ENCODE results near the gene RAD9B.
"Not testable (repeated sequence)": the region's sequence is repeated elsewhere in the genome, so short reads cannot be mapped to it uniquely, and the experiment has no call there.

The RAD9B gene

DNA sequence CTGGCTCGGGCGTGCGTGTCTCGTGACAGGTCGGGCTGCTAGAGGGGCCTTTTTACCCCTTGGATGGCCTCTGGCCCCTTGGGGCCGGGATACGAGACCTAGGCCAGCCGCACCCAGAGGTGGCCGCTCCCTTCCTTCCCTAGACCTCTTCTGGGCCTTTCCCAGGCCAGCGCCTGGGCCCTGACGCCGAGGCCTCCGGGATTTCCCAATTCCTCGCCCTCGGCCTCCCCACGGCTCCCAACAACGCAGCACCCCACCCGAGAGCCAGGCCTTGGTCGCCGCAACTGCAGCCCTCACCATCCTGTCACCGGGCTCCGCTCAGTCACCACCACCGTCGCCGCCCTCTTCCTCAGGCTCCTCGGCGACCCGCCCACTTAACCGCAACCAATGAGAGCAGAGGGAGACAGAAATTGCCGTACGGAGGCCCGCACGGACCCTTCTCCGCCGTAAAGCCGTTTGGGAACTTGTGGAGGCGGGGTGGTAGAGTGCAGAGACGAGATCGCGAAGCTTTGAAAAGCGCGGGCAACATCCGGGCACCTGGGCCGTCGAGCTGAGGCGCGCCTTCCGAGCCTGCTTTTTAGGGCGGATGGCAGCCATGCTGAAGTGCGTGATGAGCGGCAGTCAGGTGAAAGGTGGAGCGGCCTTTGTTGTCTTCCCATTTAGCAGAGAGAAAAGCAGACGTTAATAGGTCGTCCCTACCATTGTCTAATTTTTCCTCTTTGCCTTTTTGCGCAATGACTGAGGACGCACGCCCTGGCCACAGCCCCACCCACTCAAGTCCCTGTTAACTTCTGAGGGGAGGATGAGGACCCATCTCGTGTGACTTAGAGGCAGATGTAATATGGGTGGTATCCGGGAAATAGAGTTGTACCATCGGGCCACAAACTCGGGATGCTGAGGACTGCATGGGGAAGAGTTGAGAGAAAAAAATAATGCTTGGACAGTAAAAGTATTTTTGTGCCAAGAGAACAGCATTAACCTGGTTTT lies at the start of gene RAD9B, which contains the start of gene VPS29:
RAD9B (plus strand) TSS at position 580 of the 987 bp plus-strand sequence; CDS start at position 587, 7 bp downstream.
VPS29 (minus strand) TSS at position 360 of the 987 bp plus-strand sequence; CDS start at position 300, 60 bp downstream.
- DNase-seq: peak; percentile 97 to 98

DNA sequence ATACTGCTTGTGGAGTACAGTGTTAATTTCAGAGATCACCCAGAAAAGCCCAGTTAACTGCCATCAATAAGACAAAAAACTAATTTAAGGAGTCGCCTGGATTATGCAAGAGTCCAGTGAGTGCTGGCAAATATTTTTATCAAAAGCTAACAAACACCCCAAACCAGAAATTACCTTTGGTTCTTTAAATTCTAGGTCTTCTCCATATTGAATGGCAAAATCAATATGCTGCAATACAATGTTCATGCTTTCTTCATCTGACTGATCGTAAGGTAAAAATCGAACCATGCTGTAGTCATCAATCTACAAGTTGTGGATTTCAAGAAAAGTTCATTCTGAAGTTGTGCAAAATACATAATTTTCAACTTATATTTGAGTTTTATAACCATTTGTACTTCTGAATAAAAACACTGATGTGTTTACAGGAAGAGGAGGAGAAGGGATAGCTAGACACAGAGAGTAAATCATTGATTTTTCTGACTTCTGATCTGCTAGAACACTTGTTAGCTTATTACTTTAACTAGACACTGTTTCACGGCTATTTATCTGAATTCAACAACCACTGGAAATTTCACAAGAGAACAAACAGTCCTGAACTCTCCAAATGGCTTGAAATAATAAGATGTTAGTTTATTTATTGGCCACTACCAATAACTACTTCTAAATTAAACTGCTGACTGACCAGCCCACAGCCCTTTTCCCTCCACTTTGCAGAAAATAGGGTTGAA lies 48.4 kb upstream of the RAD9B start:
- no peak for DNase-seq

DNA sequence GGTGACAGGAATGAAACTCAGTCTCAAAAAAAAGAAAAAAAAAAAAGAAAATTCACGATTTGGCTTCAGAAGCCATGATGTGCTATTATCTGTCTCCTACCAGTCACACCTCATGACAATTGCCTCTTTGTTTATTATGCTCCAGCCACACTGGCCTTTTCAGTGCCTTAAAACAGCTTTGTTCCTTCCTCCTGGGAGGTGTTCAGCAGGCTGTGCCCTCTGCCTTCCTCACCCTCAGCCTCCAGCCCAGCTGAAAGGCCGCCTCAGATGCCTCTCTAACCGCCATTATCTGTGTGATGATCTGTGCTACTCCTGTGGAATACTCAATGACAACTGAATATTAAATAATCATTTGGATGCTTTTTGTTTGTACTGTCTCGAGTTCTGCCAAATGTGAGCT lies 43.4 kb upstream of the RAD9B start:
- no peak for DNase-seq

DNA sequence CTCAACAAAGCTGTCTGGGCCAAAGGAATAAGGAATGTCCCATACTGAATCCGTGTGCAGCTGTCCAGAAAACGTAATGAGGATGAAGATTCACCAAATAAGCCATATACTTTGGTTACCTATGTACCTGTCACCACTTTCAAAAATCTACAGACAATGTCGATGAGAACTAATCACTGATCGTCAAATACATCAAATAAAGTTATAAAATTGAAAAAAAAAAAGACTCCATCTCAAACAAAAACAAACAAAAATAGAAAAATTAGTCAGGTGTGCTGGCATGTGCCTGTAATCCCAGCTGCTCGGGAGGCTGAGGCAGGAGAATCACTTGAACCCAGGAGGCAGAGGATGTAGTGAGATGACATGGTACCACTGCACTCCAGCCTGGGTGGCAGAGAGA lies 40.9 kb upstream of the RAD9B start:
- not testable (repeated sequence) for DNase-seq

DNA sequence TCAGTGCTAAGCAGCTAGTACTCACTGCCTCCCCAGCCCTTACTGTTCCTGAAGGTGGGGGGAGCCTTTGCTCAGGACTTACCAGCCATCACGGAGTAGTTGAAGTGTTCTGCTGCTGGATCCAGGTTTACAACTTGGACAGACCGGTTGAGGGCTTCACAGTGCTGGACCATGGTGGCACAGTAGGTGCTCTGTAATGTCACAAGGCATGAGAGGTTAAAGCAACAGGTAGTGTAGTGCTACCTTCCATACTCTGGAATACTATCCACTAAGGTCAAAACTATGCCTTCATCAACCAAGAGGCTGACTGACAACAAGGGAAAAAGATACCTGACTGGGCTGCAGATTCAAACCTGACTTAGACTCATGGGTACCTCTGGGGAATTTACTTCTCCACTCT lies 37.1 kb upstream of the RAD9B start:
- DNase-seq: no peak

DNA sequence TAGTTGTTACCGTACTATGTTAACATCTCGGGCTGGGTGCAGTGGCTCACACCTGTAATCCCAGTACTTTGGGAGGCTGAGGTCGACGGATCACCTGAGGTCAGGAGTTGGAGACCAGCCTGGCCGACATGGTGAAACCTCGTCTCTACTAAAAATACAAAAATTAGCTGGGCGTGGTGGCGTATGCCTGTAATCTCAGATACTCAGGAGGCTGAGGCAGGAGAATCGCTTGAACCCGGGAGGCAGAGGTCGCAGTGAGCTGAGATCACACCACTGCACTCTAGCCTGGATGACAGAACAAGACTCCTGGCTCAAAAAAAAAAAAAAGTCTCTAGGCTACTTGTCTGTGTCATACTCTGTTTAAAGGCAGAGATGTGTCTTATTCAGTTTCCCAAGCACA lies 36.4 kb upstream of the RAD9B start:
- DNase-seq: not testable (repeated sequence)

DNA sequence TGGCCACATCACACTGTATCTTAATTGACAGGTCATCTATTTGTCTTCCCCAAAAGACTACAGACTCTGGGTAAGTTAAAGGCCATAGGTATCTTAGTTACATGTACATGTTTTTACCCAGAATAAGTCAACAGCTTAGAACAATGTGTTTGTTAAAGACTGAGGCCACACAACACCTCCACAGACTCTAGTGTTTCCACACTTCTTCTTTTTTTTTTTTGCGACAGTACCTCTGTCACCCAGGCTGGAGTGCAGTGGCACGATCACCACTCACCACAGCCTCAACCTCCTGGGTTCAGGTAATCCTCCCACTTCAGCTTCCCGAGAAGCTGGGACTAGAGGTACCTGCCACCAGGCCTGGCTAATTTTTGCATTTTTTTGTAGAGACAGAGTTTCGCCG lies 35.3 kb upstream of the RAD9B start:
- DNase-seq: no peak

DNA sequence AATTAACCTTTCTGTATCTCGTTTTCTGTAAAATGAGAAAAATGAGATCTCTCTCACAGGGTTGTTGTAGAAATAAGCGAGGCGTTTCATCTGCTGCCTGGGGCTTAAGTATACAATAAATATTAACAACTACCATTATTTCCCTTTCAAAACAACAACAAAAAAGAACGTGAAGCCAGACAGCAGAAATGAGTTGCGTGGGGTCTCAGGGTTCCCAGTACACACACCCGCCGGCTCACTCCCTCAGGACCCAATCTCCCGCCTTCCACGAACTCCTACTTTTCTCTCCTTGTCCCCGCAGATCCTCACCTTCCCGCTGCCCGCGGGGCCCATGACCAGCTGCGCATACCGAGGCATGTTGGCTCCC lies 34.3 kb upstream of the RAD9B start:
- DNase-seq: no peak

DNA sequence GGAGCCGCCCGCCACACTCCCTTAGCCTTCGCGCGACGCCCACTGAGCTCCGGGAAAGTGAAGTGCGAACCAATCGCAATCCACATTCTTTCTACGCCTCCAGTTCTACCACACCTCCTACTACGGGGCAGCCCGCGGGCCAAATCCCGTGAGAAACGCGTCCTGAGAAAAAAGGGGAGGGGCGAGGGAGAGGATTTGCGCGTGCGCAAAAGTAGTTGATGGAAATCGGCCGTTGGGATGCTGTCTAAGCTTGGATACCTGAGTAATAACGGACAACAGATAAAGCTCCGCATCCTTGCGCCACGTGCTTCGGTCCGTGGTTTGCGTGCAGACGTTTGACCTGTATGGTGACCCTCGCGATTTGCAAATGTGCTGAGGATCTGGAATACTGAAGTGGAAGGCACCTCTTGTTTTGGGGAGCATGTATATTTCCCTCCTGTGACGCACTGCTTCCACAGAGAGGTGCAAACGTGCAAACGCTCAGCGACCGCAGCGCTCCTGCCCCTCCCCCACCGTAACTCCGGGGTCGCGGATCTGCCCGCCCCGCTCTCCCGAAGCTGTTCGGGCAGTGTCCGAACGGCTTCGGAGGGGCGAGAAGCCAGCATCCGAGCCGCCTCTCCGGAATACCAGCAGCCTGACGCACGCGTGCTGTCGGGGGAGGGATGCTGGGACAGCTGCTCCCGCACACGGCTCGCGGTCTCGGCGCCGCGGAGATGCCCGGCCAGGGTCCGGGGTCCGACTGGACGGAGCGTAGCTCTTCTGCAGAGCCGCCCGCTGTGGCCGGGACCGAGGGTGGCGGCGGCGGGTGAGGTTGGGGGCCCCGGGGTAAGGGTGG lies 33.7 kb upstream of the RAD9B start, which contains the start of the genes FAM216A and GPN3:
FAM216A (plus strand) TSS at position 632 of the 835 bp plus-strand sequence; CDS start at position 663, 31 bp downstream.
GPN3 (minus strand) TSS at position 44 of the 835 bp plus-strand sequence. CDS start 54 bp downstream, outside the sequence.
- peak; percentile 98 to 99 for DNase-seq

DNA sequence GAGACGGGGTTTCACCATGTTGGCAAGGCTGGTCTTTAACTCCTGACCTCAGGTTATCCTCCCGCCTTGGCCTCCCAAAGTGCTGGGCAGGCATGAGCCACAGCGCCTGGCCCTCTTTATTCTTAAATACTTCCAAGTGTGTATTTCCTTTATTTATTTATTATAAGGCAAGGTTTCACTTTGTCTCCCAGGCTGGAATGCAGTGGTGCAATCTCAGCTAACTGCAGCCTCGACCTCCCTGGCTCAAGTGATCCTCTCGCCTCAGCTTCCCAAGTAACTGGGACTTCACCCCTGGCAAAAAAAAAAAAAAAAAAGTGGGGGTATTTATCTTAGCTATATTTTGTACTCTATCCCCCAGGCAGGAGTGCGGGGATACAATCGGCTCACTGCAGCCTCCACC lies 26.7 kb upstream of the RAD9B start:
- DNase-seq: no peak

DNA sequence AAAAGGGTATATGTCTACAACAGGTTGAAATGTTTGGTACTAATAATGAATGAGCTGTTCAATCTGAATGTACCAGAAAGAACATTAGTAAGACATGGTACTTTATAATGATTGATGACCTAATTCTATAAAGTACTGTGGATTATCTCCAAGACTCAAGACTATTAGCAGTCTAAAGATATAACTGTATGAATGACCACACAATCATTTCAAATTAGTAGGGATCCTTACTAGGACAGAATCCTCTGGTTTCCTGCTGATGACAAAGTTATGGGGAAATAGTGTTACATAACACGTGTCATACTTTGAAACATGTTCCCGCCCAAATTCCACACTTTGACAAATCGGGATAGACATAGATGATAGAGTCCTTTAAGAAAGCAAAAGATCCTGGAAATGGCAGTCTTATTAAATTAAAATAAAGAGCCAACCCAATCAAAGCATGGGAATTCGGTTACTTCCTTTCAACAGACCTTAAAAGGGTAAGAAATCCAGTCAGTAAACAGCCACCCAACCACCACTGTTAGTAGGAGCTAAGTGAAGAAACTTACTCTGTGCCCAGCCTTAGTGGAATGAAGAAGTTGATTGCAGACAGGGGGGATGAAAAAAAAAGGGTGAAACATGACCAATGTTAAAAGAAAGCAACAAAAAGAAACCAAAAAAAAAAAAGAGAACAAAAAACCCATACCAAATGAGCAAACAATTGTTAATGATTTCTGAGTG lies 3.0 kb upstream of the RAD9B start:
- no peak for DNase-seq

DNA sequence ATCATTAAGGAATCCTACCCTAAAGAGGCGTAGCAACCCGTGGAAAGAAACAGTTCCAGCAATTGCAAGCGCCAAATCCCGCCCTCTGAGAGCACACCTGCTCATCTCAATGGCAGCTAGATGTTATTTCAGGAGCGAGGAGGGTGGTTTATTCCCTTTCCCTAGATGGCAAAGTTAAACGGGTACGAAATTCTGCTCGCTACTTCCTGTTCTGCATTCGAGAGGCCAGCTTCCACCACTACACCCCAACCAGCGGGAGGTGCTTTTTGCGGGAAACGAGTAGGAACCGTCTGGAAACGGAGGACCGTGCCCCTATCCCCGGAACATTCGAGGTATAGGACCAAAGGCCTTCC lies 756 bp upstream of the RAD9B start:
- DNase-seq: peak; percentile 43 to 80

DNA sequence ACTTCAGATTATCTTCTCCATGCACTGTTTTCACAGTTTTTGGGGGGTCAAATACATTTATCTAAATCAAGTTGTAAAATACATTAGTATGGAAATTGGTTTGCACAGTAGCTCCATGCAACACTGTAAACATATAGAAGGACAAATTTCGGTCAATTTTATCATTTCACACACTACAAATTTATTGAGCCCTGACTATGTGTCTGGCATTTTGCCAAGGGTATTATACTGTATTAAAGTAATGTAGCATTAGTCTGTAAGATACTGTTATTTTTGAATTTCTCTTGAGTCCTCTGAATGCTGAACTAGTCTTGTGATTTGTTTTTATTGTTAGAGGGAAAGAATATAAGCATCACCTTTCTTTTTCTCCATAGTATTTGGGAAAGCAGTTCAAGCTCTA lies 1.3 kb downstream of the RAD9B start:
- DNase-seq: no peak

DNA sequence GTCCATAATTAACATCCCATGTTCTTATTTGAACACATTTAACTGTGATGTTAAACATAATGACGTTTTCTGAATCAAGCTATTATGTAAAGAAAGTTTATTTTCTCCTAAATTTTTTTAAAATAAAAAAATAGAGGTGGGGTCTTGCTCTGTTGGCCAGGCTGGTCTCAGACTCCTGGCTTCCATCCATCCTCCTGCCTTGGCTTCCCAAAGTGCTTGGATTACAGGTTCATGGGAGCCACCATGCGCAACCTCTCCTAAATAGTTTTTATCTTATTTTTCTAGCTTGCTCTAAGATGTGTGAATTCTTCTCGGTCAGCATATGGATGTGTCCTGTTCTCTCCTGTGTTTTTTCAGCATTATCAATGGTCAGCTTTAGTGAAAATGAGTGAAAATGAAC lies 3.2 kb downstream of the RAD9B start:
- DNase-seq: no peak

DNA sequence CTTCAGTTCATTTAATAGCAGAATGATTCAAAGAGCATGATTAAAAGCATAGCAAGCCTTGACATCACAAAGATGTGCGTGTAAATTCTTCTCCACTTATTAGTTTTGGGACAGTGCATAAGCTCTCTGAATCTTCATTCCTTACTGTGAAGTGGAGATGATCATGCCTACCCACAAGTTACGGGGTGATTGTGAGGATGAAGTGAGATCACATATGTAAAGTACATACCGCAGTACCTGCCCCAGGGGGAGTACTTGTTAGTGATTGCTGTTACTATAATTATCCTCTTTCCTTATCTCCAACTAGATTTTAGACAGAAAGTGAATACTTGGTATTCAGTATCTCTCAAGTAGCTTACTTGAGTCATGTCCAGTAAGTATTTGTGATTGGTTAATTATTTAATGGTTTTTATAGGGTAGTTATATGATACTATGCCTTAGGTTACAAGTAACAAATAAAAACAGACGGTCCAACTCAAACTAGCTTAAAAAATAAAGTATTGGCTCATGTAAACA lies 6.0 kb downstream of the RAD9B start:
- DNase-seq: no peak

DNA sequence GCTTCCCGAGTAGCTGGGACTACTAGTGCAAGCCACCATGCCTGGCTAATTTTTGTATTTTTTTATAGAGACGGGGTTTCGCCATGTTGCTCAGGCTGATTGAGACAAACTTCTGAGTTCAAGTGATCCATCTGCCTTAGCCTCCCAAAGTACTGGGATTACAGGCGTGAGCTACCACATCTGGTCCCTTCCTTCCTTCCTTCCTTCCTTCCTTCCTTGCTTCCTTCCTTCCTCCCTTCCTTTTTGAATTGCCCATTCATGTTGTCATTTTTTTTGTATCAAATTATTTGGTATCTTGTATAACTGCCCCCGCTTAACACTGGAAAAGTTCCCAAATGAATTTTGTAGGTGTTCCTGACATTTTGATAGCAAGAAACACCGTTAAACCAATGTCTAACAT lies 11.7 kb downstream of the RAD9B start:
- no peak for DNase-seq

DNA sequence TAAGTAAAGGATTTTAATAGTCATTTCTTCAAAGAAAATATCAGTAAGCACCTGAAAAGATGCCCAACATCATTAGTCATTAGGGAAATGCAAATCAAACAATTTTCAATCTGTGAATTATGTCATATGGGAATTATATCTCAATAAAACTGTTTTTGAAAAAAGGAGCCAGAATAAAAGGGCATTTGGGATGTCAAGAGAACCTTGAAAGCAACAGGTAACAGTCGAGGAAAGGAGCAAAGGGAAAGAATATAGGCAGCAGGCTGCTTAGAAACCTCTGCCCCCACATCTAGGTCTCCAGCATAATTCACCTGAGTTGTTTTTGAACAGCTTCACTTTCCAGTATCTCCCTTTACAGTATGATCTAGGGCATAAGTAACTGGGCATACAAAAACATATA lies 12.2 kb downstream of the RAD9B start:
- no peak for DNase-seq

DNA sequence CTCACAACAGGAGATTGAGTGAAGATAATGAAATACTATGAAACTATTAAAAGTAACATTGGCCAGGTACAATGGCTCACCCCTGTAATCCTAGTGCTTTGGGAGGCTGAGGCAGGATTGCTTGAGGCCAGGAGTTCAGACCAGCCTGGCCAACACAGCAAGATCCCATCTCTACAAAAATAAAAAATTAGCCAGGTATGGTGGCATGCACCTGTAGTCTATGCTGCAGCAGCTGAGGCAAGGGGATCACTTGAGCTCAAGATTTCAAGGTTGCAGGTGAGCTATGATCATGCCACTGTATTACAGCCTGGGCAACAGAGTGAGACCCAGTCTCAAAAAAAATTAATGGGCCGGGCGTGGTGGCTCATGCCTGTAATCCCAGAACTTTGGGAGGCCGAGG lies 14.9 kb downstream of the RAD9B start:
- no peak for DNase-seq

DNA sequence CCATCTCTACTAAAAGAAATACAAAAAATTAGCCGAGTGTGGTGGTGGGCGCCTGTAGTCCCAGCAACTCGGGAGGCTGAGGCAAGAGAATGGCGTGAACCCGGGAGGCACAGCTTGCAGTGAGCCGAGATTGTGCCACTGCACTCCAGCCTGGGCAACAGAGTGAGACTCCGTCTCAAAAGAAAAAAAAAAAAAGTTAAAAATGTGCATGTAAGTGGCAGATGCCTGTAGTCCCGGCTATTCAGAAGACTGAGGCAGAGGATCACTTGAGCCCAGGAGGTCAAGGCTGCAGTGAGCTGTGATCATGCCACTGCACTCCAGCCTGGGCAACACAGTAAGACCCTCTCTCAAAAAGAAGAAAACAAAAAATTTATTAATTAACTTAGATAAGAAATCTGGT lies 15.9 kb downstream of the RAD9B start:
- not testable (repeated sequence) for DNase-seq

DNA sequence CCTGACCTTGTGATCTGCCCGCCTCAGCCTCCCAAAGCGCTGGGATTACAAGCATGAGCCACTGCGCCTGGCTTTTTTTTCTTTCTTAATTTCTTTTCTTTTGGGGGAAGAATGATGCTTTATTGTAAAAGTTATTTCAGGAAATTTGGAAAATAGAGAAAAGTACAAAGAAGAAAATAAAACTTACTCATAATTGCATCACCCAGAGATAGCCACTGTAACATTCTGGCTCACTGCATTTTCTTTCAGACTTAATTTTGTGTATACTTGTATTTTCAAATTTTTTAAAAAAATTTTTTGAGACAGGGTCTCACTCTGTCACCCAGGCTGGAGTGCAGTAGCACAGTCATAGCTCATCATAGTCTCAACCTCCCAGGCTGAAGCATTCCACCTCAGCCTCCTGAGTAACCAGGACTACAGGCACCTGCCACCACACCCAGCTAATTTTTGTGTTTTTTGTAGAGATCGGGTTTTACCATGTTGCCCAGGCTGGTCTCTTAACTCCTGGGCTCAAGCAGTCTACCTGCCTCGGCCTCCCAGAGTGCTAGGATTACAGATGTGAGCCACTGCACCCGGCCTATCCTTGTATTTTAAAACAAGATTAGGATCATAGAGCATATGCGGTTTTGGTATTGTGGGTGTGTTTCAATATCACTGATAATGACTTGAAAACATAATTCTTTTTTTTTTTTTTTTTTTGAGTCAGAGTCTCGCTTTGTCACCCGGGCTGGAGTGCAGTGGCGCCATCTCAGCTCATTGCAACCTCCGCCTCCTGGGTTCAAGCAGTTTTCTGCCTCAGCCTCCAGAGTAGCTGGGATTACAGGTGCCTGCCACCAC lies 19.0 kb downstream of the RAD9B start:
- DNase-seq: not testable (repeated sequence)
